ENCODE results near the gene FOXD4L3.
"Not testable (repeated sequence)": the region's sequence is repeated elsewhere in the genome, so short reads cannot be mapped to it uniquely, and the experiment has no call there.

FOXD4L3 gene

GRCh38 chr9:68302567-68302966 is at the start of gene FOXD4L3:
Gene FOXD4L3 (plus strand): TSS chr9:68302867. CDS start chr9:68302952, 85 bp downstream.
- not testable (repeated sequence) for DNase-seq (ENCODE audit: low spot score)

DNA sequence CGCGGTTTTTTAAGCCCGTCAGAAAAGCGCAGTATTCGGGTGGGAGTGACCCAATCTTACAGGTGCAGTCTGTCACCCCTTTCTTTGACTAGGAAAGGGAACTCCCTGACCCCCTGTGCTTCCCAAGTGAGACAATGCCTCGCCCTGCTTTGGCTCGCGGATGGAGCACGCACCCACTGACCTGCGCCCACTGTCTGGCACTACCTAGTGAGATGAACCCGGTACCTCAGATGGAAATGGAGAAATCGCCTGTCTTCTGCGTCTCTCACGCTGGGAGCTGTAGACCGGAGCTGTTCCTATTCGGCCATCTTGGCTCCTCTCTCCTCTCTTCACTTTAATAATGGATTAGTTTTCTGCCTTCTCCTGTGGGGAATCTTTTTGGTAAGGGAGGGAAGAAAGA is 21.6 kb upstream of the FOXD4L3 start:
- DNase-seq (ENCODE audit: low spot score), result not testable (repeated sequence)

- DNase-seq (ENCODE audit: low spot score), result not testable (repeated sequence)
These were observed 1.1 kb downstream of the FOXD4L3 start for GRCh38 chr9:68303771-68304170.

GRCh38 chr9:68304212-68304611 is 1.5 kb downstream of the FOXD4L3 start:
- not testable (repeated sequence) for DNase-seq (ENCODE audit: low spot score)

GRCh38 chr9:68304777-68305176 is 2.1 kb downstream of the FOXD4L3 start:
- DNase-seq (ENCODE audit: low spot score), result not testable (repeated sequence)

- DNase-seq (ENCODE audit: low spot score), result not testable (repeated sequence)
These were observed 3.1 kb downstream of the FOXD4L3 start for GRCh38 chr9:68305680-68306285.

GRCh38 chr9:68306391-68306964 is 3.8 kb downstream of the FOXD4L3 start:
- DNase-seq (ENCODE audit: low spot score), result not testable (repeated sequence)

GRCh38 chr9:68307127-68307526 is 4.5 kb downstream of the FOXD4L3 start:
- DNase-seq (ENCODE audit: low spot score), result not testable (repeated sequence)

- DNase-seq (ENCODE audit: low spot score), result not testable (repeated sequence)
These were observed 5.0 kb downstream of the FOXD4L3 start for GRCh38 chr9:68307654-68308053.

DNA sequence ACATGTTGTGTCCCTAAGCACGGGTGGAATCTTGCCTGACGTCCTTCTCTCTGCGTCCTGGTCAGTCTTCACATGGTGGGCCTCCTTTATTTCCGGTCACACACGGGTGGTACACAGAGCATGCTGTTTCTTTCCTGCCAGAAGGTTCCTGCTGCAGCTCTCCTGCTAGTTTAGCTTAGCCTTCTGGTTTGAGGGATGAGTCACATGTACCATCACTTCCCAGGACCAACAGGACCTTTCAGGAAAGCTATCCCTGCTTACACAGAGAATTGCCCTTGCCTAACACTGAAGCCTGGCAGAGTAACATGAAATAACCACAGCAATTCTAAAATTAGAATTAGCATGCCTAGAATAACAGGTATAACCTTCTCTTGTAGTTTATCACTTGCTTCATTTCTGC is 8.5 kb downstream of the FOXD4L3 start:
- DNase-seq (ENCODE audit: low spot score), result not testable (repeated sequence)

DNA sequence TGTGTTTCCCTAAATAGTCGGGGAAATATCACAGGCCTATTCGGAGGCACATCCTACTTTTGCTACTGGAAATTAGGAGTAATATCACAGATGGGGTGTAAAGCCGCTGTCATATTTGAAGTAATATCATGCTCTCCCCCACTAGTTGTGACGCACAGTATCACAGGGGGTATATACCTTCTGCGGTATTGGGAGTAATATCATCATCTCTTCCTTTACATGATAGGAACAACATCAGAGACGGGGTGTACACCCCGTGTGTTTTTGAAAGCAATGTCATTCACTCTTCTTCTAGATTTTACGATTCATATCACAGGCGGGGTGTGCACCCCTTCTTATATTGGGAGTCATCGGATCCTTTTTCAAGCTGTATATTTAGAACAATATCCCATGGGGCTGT is 15.5 kb downstream of the FOXD4L3 start:
- DNase-seq (ENCODE audit: low spot score), result not testable (repeated sequence)

GRCh38 chr9:68323749-68324148 is 21.1 kb downstream of the FOXD4L3 start:
- DNase-seq (ENCODE audit: low spot score), result not testable (repeated sequence)

DNA sequence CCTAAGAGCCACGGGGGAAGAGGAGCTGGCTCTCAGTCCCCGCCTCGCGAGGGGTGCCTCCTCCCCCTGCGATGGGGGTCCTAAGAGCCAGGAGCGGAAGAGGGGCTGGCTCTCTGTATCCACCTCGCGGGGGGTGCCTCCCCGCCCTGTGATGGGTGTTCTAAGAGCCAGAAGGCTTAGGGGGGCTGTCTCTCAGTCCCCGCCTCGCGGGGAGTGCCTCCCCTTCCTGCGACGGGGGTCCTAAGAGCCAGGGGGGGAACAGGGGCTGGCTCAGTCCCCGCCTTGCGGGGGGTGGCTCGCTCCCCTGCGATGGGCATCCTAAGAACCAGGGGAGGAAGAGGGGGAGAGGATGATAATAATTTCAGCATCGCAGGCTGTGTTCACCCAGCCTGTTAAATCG is 21.9 kb downstream of the FOXD4L3 start:
- not testable (repeated sequence) for DNase-seq (ENCODE audit: low spot score)

GRCh38 chr9:68329106-68329505 is 26.4 kb downstream of the FOXD4L3 start:
- DNase-seq (ENCODE audit: low spot score), result not testable (repeated sequence)

- not testable (repeated sequence) for DNase-seq (ENCODE audit: low spot score)
These were observed 28.0 kb downstream of the FOXD4L3 start for GRCh38 chr9:68330531-68331173.

DNA sequence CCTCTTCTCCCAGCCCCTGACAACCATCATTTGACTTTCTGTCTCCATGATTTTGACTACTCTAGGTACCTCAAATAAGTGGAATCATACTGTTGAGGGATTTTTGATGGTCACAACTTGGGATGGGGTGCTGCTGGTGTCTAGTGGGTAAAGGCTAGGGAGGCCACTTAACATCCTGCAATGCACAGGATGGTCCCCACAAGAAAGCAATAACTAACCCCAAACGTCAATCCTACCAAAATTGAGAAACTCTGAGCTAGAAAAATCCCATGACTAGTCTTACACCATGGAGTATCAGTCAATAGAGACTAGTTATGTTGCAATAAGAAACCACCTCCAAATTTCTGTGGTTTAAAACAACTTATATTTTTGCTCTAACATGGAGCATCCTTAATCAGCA is 29.5 kb downstream of the FOXD4L3 start:
- not testable (repeated sequence) for DNase-seq (ENCODE audit: low spot score)

DNA sequence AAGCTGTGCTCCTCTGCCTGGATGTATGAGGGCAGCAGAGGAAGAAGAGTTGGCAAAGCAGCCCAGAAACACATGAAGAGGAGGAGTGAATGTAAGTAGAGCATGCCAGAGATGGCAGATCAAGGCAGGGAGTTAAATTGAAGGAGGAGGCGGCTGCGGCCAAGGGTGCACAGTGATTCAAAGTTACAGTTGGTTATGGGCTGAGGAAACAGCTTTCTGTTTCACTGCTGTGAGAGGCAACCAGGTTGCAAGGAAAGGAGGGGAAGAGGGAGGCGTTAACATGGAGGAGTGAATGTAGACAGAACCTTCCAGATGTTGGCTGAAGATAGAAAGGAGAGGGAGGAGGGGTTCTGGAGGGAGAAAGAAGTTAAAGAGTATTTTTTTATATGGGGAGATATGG is 33.3 kb downstream of the FOXD4L3 start:
- not testable (repeated sequence) for DNase-seq (ENCODE audit: low spot score)

DNA sequence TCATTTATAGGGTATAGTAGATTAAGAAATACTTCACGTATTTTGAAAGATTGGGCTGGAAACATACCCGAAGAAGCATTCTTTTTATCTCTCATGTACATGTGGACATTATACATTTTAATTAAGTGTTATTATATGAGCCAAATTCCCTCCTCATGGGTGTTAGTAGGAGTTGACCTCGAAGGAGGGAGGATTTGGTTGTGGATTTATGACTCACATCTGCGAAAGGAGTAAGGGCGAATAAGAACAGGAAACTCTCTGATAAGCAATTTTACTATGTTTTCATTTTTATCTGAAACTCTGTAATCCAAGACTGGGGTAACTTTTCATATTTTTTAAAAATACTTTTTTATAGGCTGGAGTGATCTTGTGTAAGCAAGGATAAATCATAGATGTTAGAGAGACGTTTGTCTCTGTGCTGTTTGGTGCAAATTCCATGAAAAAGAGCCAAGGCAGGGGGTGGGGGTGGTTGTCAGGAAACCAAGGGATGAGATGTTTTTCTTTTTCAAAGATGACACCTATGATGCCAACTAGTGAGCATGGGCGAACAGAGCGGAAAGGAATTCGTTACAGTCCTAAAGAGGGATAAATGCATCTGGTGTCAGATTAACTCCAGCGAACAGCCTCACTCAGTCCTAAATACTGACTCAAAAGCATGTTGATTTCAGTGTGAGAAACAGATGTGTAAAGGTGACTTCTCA is 34.1 kb downstream of the FOXD4L3 start:
- not testable (repeated sequence) for DNase-seq (ENCODE audit: low spot score)

DNA sequence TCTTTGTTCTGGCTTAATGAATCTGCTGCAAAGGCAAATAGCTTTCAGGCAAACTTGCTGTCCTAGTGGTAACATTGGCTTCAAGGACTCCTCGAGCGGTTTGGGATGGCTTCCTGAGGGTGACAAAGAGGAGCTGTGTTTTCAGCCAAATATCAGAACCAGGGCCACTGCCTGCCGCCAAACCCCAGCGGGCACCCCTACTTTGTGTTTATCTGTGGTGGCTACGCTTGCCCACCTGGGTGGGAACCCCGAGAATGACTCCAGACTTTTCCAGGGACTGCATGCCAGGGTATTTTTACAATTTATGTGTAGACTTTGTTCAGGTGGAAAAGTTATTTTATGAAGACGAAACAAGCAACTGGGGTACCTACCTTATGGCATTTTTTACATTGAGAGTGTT is 35.3 kb downstream of the FOXD4L3 start:
- not testable (repeated sequence) for DNase-seq (ENCODE audit: low spot score)

DNA sequence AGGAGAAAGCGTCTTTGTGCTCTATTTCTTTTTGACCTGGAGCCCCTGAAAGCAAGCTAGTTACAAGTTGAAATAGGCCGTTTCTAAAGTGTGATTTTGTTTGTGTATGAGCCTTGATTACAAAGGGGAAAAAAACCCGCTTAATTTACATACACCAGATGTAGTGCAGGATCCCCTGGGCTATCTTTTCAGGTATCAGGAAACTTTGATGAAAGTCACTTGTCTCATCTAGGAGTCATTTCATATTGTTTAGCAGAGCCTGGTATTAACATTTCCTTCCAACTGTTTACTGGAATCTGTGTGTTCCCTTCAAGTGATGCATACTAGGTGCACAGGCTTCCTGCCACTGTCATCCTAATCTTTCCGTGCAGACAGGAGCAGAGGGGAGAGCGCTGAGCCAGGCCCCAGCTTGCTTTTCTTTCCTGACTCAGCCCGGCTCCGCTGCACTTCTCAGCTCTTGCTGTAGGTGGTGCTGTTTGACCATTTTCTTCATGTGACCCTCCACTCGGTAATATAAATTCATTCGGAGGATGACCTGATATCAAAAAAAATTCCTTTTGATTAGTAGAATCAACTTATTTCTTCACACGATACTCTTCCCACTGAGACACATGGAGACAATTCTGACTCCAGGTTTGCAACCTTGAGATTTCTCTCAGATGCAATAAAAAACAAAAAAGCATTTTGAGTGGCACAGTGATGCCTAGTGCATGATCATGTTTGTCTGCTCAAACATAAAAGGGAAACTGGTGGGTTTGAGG is 39.8 kb downstream of the FOXD4L3 start:
- DNase-seq (ENCODE audit: low spot score), result not testable (repeated sequence)

- DNase-seq (ENCODE audit: low spot score), result not testable (repeated sequence)
These were observed 40.6 kb downstream of the FOXD4L3 start for GRCh38 chr9:68343242-68343641.

GRCh38 chr9:68343992-68344391 is 41.3 kb downstream of the FOXD4L3 start:
- DNase-seq (ENCODE audit: low spot score), result not testable (repeated sequence)

All from HuH-7 (cell line).